ENCODE data around the gene ZSWIM2.

Gene ZSWIM2

GRCh38 chr2:186780701-186781316 is 68.2 kb downstream of the ZSWIM2 start:
- Histone ChIP-seq H3K79me2 (ENCODE audit: low read length) (no peaks in the 10 kb centered on the region), H3K9me2 (replicated peaks; ENCODE audit: insufficient read depth, low read length) (no peaks in the 10 kb centered on the region), H3K27ac (ENCODE audit: low read length) (no peak overlapping the region), H3K4me1 (ENCODE audit: low read length) (no peaks in the 10 kb centered on the region), H4K20me1 (ENCODE audit: insufficient read depth, low read length) (no peaks in the 10 kb centered on the region), H3K9me3 (replicated peaks; ENCODE audit: insufficient read depth, low read length) (no peaks in the 10 kb centered on the region), H3K4me2 (ENCODE audit: low read depth, low read length) (no peak overlapping the region), H3K4me3 (ENCODE audit: low read length) (no peak overlapping the region), H3K36me3 (replicated peaks; ENCODE audit: insufficient read depth, low read length) (no peaks in the 10 kb centered on the region), H3F3A (ENCODE audit: insufficient read depth, low read length) (no peaks in the 10 kb centered on the region), H3K9ac (ENCODE audit: low read length) (no peak overlapping the region), H3K27me3 (replicated peaks; ENCODE audit: insufficient read depth, low read length) (no peaks in the 10 kb centered on the region), H2AFZ (ENCODE audit: low read length) (no peak overlapping the region)
- peak; percentile 11 for DNase-seq
- TF ChIP-seq CTCF (IDR thresholded peaks at IDR 0.05; ENCODE audit: low read length) (peak; percentile 35), EZH2 (optimal IDR thresholded peaks at IDR 0.05; ENCODE audit: low read depth, low read length) (no peak), EZH2phosphoT487 (IDR thresholded peaks at IDR 0.05; ENCODE audit: low read length) (no peak)
